GM12864 (cell line): ENCODE results near the gene KRT3.

Source experiments
- DNase-seq: peaks from one replicate; pipeline ENCODE4 v3.0.0-alpha.2; 2011; ENCODE audit warnings: low read depth
- H3K4me3 ChIP-seq: 2 replicates; pipeline ENCODE4 v1.5.1; 2011; ENCODE audit warnings: mild to moderate bottlenecking, low read depth, low read length, control low read depth
- CTCF ChIP-seq: IDR thresholded peaks from 2 replicates; pipeline ENCODE4 v1.5.1; 2011; ENCODE audit warnings: low read depth, mild to moderate bottlenecking, moderate library complexity, low read length, control low read depth, inconsistent platforms; ENCODE audit errors: missing control alignments

Gene KRT3

GRCh38 chr12:52817003-52817698 lies 21.2 kb upstream of the KRT3 start:
- DNase-seq, result no peak
- TF ChIP-seq CTCF, result no peak
- no peak overlapping the region for H3K4me3 ChIP-seq

- DNase-seq, result no peak
- TF ChIP-seq CTCF, result no peak
- no peak overlapping the region for H3K4me3 ChIP-seq
Measured at GRCh38 chr12:52815676-52816588, 20.0 kb upstream of the KRT3 start.

- DNase-seq, result no peak
Measured at GRCh38 chr12:52815161-52815560, 19.2 kb upstream of the KRT3 start.

GRCh38 chr12:52814710-52815155 lies 18.8 kb upstream of the KRT3 start:
- no peak for DNase-seq
- H3K4me3 ChIP-seq, result no peak overlapping the region
- no peak for TF ChIP-seq CTCF

More at GRCh38 chr12:52815161-52815560, 19.2 kb upstream of the KRT3 start:
- TF ChIP-seq CTCF, result no peak
- H3K4me3 ChIP-seq, result no peak overlapping the region

- TF ChIP-seq CTCF, result no peak
- no peak for DNase-seq
- no peak within 1 kb of the TSS for H3K4me3 ChIP-seq
Measured at GRCh38 chr12:52813885-52814709, 18.2 kb upstream of the KRT3 start, which contains the start of gene KRT4. Gene KRT4, minus strand, starts transcription at chr12:52814116. Its CDS starts 58 bp downstream, at chr12:52814058.

GRCh38 chr12:52813203-52813819 lies 17.4 kb upstream of the KRT3 start:
- TF ChIP-seq CTCF, result no peak
- H3K4me3 ChIP-seq, result no peak overlapping the region
- no peak for DNase-seq
